MM.1S (cell line): ENCODE data around the gene CLCN7.

ENCODE experiments used
- DNase-seq: peaks from one replicate; pipeline ENCODE4 v3.0.0-alpha.2; 2015
- H2AFZ ChIP-seq: fragments of 300-600 bp; sonication (generic); 2 replicates; pipeline ENCODE4 v1.6.0; 2016; ENCODE audit warnings: antibody characterized with exemption, low read length
- H3F3A ChIP-seq: fragments of 300-600 bp; sonication (generic); 2 replicates; pipeline ENCODE4 v1.6.1; 2016; ENCODE audit warnings: mild to moderate bottlenecking, antibody characterized with exemption, low read length, moderate library complexity, mixed read lengths; ENCODE audit not compliant: insufficient read depth
- H3K27ac ChIP-seq: fragments of 300-600 bp; sonication (generic); 2 replicates; pipeline ENCODE4 v1.5.1; 2016; ENCODE audit warnings: mild to moderate bottlenecking, low read length
- H3K27me3 ChIP-seq: fragments of 300-600 bp; sonication (generic); replicated peaks from 2 replicates; pipeline ENCODE4 v1.6.0; 2016; ENCODE audit warnings: low read length; ENCODE audit not compliant: insufficient read depth
- H3K36me3 ChIP-seq: fragments of 300-600 bp; sonication (generic); replicated peaks from 2 replicates; pipeline ENCODE4 v1.6.1; 2016; ENCODE audit warnings: mild to moderate bottlenecking, low read length, mixed read lengths; ENCODE audit not compliant: insufficient read depth
- H3K4me1 ChIP-seq: fragments of 300-600 bp; sonication (generic); 2 replicates; pipeline ENCODE4 v1.6.1; 2016; ENCODE audit warnings: low read length, mixed read lengths
- H3K4me2 ChIP-seq: fragments of 300-600 bp; sonication (generic); 2 replicates; pipeline ENCODE4 v1.6.0; 2016; ENCODE audit warnings: low read depth, low read length
- H3K4me3 ChIP-seq: fragments of 300-600 bp; sonication (generic); 2 replicates; pipeline ENCODE4 v1.5.1; 2016; ENCODE audit warnings: low read length, mixed read lengths
- H3K79me2 ChIP-seq: fragments of 300-600 bp; sonication (generic); 2 replicates; pipeline ENCODE4 v1.6.1; 2016; ENCODE audit warnings: mixed run types, low read length, mixed read lengths
- H3K9ac ChIP-seq: fragments of 300-600 bp; sonication (generic); 2 replicates; pipeline ENCODE4 v1.6.1; 2016; ENCODE audit warnings: low read length, mixed read lengths
- H3K9me2 ChIP-seq: fragments of 300-600 bp; sonication (generic); replicated peaks from 2 replicates; pipeline ENCODE4 v1.6.1; 2016; ENCODE audit warnings: mild to moderate bottlenecking, low read length, mixed read lengths; ENCODE audit not compliant: insufficient read depth
- H3K9me3 ChIP-seq: fragments of 300-600 bp; sonication (generic); replicated peaks from 2 replicates; pipeline ENCODE4 v1.6.1; 2016; ENCODE audit warnings: mild to moderate bottlenecking, low read length, mixed read lengths; ENCODE audit not compliant: insufficient read depth
- H4K20me1 ChIP-seq: fragments of 300-600 bp; sonication (generic); 2 replicates; pipeline ENCODE4 v1.6.1; 2016; ENCODE audit warnings: mild to moderate bottlenecking, low read length, moderate library complexity, mixed read lengths; ENCODE audit not compliant: insufficient read depth
- EZH2 ChIP-seq: fragments of 300-600 bp; sonication (generic); optimal IDR thresholded peaks from 2 replicates; pipeline ENCODE3; 2017; ENCODE audit warnings: low read depth, mild to moderate bottlenecking, antibody characterized with exemption, low read length, mixed read lengths
- EZH2phosphoT487 ChIP-seq: fragments of 300-600 bp; sonication (generic); IDR thresholded peaks from 2 replicates; pipeline ENCODE4 v1.6.1; 2018; ENCODE audit warnings: antibody characterized with exemption, low read length
- TF ChIP-seq, protein P1 (sequence below): fragments of 300-600 bp; sonication (generic); IDR thresholded peaks from 2 replicates; pipeline ENCODE4 v1.5.1; 2016; ENCODE audit warnings: antibody characterized with exemption, low read length, mixed read lengths

CLCN7 gene

DNA sequence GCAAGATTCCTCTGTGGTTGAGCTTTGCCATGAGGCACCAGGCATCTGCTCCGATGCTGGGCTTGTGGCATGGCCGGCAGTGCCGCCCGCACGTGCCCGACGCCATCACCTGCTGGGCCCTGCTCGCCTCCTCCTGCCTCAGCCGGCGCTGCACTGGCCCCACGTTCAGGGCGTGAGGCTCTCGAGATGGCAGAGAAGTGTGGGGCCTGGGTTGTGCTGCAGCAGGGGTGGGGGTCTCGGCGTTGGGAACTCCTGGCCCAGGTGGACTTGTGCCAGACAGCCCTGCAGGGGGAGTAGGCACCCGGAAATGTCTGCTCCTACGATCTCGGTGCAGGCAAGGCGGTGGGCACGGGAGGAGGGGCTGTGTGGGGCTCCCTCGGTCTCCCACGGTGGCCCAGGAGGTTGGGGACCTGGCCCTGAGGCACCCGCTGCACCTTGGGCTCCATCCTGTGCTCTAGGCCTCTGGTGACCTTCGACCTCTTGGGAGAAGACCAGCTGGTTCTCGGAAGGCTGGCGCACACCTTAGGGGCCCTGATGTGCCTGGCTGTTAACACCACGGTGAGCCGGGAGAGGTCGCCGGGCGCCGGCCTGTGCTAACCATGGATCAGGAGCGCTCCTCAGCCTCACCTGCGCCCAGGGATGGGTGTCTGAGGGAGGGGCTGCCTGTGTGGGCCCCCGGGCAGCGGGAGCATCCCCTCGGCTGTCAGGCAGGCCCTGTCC lies 31.8 kb upstream of the CLCN7 start:
- TF ChIP-seq EZH2 = no peak
- no peak for TF ChIP-seq EZH2phosphoT487
- TF ChIP-seq, protein P1, sequence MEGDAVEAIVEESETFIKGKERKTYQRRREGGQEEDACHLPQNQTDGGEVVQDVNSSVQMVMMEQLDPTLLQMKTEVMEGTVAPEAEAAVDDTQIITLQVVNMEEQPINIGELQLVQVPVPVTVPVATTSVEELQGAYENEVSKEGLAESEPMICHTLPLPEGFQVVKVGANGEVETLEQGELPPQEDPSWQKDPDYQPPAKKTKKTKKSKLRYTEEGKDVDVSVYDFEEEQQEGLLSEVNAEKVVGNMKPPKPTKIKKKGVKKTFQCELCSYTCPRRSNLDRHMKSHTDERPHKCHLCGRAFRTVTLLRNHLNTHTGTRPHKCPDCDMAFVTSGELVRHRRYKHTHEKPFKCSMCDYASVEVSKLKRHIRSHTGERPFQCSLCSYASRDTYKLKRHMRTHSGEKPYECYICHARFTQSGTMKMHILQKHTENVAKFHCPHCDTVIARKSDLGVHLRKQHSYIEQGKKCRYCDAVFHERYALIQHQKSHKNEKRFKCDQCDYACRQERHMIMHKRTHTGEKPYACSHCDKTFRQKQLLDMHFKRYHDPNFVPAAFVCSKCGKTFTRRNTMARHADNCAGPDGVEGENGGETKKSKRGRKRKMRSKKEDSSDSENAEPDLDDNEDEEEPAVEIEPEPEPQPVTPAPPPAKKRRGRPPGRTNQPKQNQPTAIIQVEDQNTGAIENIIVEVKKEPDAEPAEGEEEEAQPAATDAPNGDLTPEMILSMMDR = no peak
- H3K36me3 ChIP-seq = peaks cover 2% of the 10 kb centered on the region
- H3K9me2 ChIP-seq = no peaks in the 10 kb centered on the region
- DNase-seq = no peak
- no peaks in the 10 kb centered on the region for H3K4me1 ChIP-seq
- H3K9ac ChIP-seq = no peak overlapping the region
- no peak overlapping the region for H3K4me3 ChIP-seq
- H4K20me1 ChIP-seq = no peaks in the 10 kb centered on the region
- no peaks in the 10 kb centered on the region for H3F3A ChIP-seq
- H3K27ac ChIP-seq = no peak overlapping the region
- H3K9me3 ChIP-seq = no peaks in the 10 kb centered on the region
- H3K4me2 ChIP-seq = no peak overlapping the region
- H2AFZ ChIP-seq = no peak overlapping the region
- no peaks in the 10 kb centered on the region for H3K27me3 ChIP-seq
- no peaks in the 10 kb centered on the region for H3K79me2 ChIP-seq

DNA sequence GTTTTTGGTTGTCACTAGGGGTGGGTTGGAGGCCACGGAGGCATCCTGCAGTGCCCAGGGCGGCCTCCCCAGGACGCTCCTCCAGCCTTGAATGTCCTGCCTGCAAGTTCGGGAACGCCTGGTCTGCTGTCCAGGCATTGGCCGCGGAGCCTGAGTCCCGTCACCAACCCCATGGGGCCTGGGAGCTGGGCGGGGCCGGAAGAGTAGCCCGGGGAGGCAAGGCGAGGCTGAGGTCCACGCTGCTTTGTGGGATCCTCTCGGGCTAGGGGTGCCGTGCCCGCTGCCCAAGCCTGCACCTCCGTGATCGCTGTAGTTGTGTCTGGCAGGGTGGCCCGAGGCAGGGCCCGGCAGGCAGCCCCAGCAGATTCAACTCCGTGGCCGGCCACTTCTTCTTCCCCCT lies 31.1 kb upstream of the CLCN7 start:
- Histone ChIP-seq H3K36me3 (peaks cover 2% of the 10 kb centered on the region), H3K4me2 (no peak overlapping the region), H3K9ac (no peak overlapping the region), H4K20me1 (no peaks in the 10 kb centered on the region), H3K27me3 (no peaks in the 10 kb centered on the region), H3K79me2 (no peaks in the 10 kb centered on the region), H3K9me2 (no peaks in the 10 kb centered on the region), H3F3A (no peaks in the 10 kb centered on the region), H3K4me3 (no peak overlapping the region), H2AFZ (no peak overlapping the region), H3K9me3 (no peaks in the 10 kb centered on the region), H3K4me1 (no peaks in the 10 kb centered on the region), H3K27ac (no peak overlapping the region)
- no peak for DNase-seq
- TF ChIP-seq EZH2 (no peak), EZH2phosphoT487 (no peak)
- TF ChIP-seq, protein P1 = no peak

DNA sequence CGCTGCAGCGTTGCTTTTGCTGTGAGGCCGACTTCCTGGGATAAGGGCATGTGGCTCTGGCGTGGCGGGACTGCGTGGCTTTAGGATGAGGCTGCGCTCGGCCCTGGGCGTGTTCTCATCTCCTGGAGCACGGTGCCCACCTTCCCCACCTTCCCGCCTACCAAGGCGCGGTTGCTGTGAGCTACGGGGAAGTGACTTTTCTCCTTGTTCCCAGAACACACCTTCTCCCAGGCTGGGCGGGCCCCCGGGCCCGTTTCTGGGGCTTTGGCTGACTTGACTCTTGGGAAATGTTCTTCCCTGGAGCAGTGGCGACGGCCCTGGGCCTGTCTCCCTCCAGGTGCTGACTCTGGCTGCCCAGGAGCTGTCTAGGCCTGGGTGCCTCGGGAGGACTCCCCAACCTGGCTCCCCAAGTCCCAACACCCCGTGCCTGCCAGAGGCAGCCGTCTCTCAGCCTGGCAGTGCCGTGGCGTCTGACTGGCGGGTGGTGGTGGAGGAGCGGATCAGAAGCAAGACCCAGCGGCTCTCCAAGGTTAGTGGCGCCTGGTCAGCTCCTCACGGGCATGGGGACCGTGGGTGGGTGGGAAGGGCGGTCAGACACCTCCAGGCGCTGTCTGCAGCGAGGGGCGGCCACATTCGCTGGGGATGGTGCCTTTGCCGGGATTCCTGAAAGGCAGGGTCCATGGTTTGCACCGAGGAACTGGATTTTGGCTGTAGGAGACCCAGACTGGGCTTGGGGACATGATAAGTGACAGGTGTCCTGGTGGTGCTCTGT lies 30.4 kb upstream of the CLCN7 start:
- Histone ChIP-seq H3K4me3 (no peak overlapping the region), H3K9me2 (no peaks in the 10 kb centered on the region), H3K4me1 (no peaks in the 10 kb centered on the region), H3K27me3 (no peaks in the 10 kb centered on the region), H3F3A (no peaks in the 10 kb centered on the region), H3K9me3 (no peaks in the 10 kb centered on the region), H2AFZ (no peak overlapping the region), H3K79me2 (no peaks in the 10 kb centered on the region), H3K9ac (no peak overlapping the region), H4K20me1 (no peaks in the 10 kb centered on the region), H3K27ac (no peak overlapping the region), H3K36me3 (peaks cover 2% of the 10 kb centered on the region), H3K4me2 (no peak overlapping the region)
- TF ChIP-seq EZH2phosphoT487 (no peak), EZH2 (no peak)
- TF ChIP-seq, protein P1 = no peak
- no peak for DNase-seq
